Measurements from ENCODE around the gene NCR3LG1.

- no peak for TF ChIP-seq CHD4 (IDR thresholded peaks at IDR 0.05; ENCODE audit: borderline replicate concordance)
- no peak for TF ChIP-seq POLR2AphosphoS2 (conservative IDR thresholded peaks at IDR 0.05; ENCODE audit: low read length)
- no peak for TF ChIP-seq CTCF (IDR thresholded peaks at IDR 0.05)
- no peak for TF ChIP-seq BHLHE40 (IDR thresholded peaks at IDR 0.05; ENCODE audit: low read depth, low read length)
These were observed 987 bp upstream of the NCR3LG1 start for GRCh38 chr11:17350455-17351171.

Data from A549 (cell line).